G401.6 (cell line): ENCODE measurements around the gene ERCC5.
A peak's percentile ranks its signal among the peaks of the same experiment; 100 is the strongest.

Experiments used
- FAIRE-seq: peaks from 2 replicates; lab custom pipeline; 2012; peaks lifted over from hg19 to GRCh38; lab: Jason Lieb, UNC

ERCC5 gene

GRCh38 chr13:102845289-102845629 lies 573 bp upstream of the ERCC5 start:
- no peak for FAIRE-seq

- FAIRE-seq = peak; percentile 75
Measured at GRCh38 chr13:102846261-102847015, 606 bp downstream of the ERCC5 start.

- peak; percentile 96 for FAIRE-seq
Measured at GRCh38 chr13:102847272-102848234, 1.7 kb downstream of the ERCC5 start.

- FAIRE-seq = no peak
Measured at GRCh38 chr13:102848956-102849355, 3.1 kb downstream of the ERCC5 start.

- no peak for FAIRE-seq
Measured at GRCh38 chr13:102852556-102852955, 6.7 kb downstream of the ERCC5 start.

GRCh38 chr13:102854675-102855074 lies 8.8 kb downstream of the ERCC5 start:
- no peak for FAIRE-seq

- no peak for FAIRE-seq
Measured at GRCh38 chr13:102856557-102856956, 10.7 kb downstream of the ERCC5 start.

- FAIRE-seq = no peak
Measured at GRCh38 chr13:102862624-102863210, 16.9 kb downstream of the ERCC5 start.

GRCh38 chr13:102863590-102863989 lies 17.8 kb downstream of the ERCC5 start:
- no peak for FAIRE-seq

- no peak for FAIRE-seq
Measured at GRCh38 chr13:102868366-102868936, 22.6 kb downstream of the ERCC5 start.

GRCh38 chr13:102869948-102870676 lies 24.3 kb downstream of the ERCC5 start:
- no peak for FAIRE-seq

- FAIRE-seq = peak; percentile 80
Measured at GRCh38 chr13:102870677-102871415, 25.0 kb downstream of the ERCC5 start.

- no peak for FAIRE-seq
Measured at GRCh38 chr13:102872131-102872530, 26.3 kb downstream of the ERCC5 start.

GRCh38 chr13:102872531-102872930 lies 26.7 kb downstream of the ERCC5 start:
- FAIRE-seq = no peak

- FAIRE-seq = no peak
Measured at GRCh38 chr13:102873653-102874052, 27.8 kb downstream of the ERCC5 start.

- FAIRE-seq = no peak
Measured at GRCh38 chr13:102875256-102875655, 29.4 kb downstream of the ERCC5 start.

- FAIRE-seq = no peak
Measured at GRCh38 chr13:102877303-102877702, 31.5 kb downstream of the ERCC5 start.

GRCh38 chr13:102878481-102878880 lies 32.6 kb downstream of the ERCC5 start:
- FAIRE-seq = no peak

GRCh38 chr13:102879793-102880499 lies 34.1 kb downstream of the ERCC5 start:
- no peak for FAIRE-seq
